GM21423 (cell line): ENCODE measurements around the gene UFD1.

ENCODE experiments used
- ATAC-seq: cut with Tn5 transposase; IDR thresholded peaks from one replicate; pipeline ENCODE4 v1.9.1; 2021; ENCODE audit warnings: mild to moderate bottlenecking, moderate library complexity; ENCODE audit not compliant: unreplicated experiment

The UFD1 gene

DNA sequence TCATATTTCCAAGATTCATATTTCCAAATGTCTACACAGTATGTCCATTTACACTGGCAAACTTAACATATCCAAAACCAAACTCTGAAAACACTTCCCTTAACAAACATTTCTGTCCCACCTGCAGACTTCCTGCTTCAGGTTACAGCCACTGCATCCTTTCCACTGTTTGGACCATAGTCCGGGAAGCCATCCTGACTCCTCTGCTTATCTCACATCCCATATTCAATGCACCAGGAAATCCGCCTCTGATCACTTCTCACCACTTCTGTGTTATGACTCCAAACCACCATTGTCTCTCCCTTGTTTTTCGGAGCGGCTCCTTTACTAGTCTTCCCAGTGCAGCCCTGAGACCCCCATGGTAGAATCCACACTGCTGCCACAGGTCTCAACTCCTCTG, 77.5 kb downstream of the UFD1 start:
- ATAC-seq = no peak

DNA sequence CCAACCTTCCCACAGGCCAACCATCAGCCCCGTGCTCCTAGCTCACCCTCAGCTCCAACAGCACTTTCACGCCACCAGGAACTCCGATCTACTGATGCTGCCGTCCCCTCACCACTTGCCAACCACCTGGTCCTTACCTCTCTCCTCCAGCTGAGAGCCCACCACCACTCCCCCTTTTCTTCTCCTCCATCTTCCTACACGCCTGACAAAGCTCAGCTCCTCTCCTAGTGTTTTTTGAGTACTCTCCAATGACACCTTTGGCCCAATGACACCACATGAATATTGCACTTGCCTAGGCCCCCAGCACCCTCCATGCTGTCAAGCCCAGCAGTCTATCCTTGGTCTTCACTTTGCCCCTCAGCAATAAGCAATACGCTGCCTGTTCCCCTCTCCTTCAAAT, 78.1 kb downstream of the UFD1 start:
- no peak for ATAC-seq
